H9 (cell line): ENCODE data around the gene PALM2AKAP2. TPM values are rescaled to one million over a fixed set of nuclear protein-coding genes. Genes with fewer than 3 reads are reported as not detected.
A peak's percentile ranks its signal among the peaks of the same experiment; 100 is the strongest.

Experiments used
- DNase-seq: peaks from one replicate; pipeline ENCODE4 v3.0.0-alpha.2; 2017
- H2AFZ ChIP-seq: one replicate; pipeline ENCODE4 v1.6.1; 2013; ENCODE audit warnings: mild to moderate bottlenecking, low read length, control low read depth, moderate library complexity
- H2AK5ac ChIP-seq: 2 replicates; pipeline ENCODE4 v1.6.1; 2013; ENCODE audit warnings: low read length, control low read depth, mixed read lengths; ENCODE audit not compliant: insufficient read length
- H2BK120ac ChIP-seq: one replicate; pipeline ENCODE4 v1.6.1; 2013; ENCODE audit warnings: low read depth, mild to moderate bottlenecking, low read length, control low read depth, inconsistent platforms; ENCODE audit not compliant: poor library complexity, severe bottlenecking
- H2BK12ac ChIP-seq: 2 replicates; pipeline ENCODE4 v1.6.1; 2013; ENCODE audit warnings: low read length, control low read depth, mixed read lengths, low read depth; ENCODE audit not compliant: insufficient read length
- H2BK15ac ChIP-seq: 2 replicates; pipeline ENCODE4 v1.6.1; 2013; ENCODE audit warnings: low read depth, low read length, control low read depth
- H2BK20ac ChIP-seq: one replicate; pipeline ENCODE4 v1.6.1; 2013; ENCODE audit warnings: low read depth, mild to moderate bottlenecking, low read length, control low read depth, inconsistent platforms; ENCODE audit not compliant: poor library complexity, severe bottlenecking
- H2BK5ac ChIP-seq: 2 replicates; pipeline ENCODE4 v1.6.1; 2013; ENCODE audit warnings: low read length, control low read depth, mixed read lengths; ENCODE audit not compliant: insufficient read length
- H3K14ac ChIP-seq: 2 replicates; pipeline ENCODE4 v1.6.1; 2013; ENCODE audit warnings: low read length, control low read depth; ENCODE audit not compliant: insufficient read depth
- H3K18ac ChIP-seq: 2 replicates; pipeline ENCODE4 v1.6.1; 2013; ENCODE audit warnings: low read depth, mild to moderate bottlenecking, mixed read lengths, low read length, control low read depth; ENCODE audit not compliant: insufficient read length
- H3K23ac ChIP-seq: 2 replicates; pipeline ENCODE4 v1.6.1; 2013; ENCODE audit warnings: low read length, control low read depth, mixed read lengths, low read depth; ENCODE audit not compliant: insufficient read length
- H3K23me2 ChIP-seq: 2 replicates; pipeline ENCODE4 v1.6.1; 2013; ENCODE audit warnings: low read depth, mild to moderate bottlenecking, mixed read lengths, low read length, control low read depth; ENCODE audit not compliant: insufficient read length, poor library complexity, severe bottlenecking
- H3K27ac ChIP-seq: 2 replicates; pipeline ENCODE4 v1.5.1; 2013; ENCODE audit warnings: low read length, control low read depth, mixed read lengths, low read depth; ENCODE audit not compliant: insufficient read length
- H3K27me3 ChIP-seq: 2 replicates; pipeline ENCODE4 v1.6.1; 2013; ENCODE audit warnings: low read length, control low read depth, inconsistent platforms; ENCODE audit not compliant: insufficient read depth
- H3K4ac ChIP-seq: 2 replicates; pipeline ENCODE4 v1.6.1; 2013; ENCODE audit warnings: low read depth, mild to moderate bottlenecking, control low read depth, inconsistent platforms, low read length, moderate library complexity
- H3K4me1 ChIP-seq: 2 replicates; pipeline ENCODE4 v1.6.1; 2013; ENCODE audit warnings: low read length, control low read depth, inconsistent platforms; ENCODE audit not compliant: insufficient read depth
- H3K4me2 ChIP-seq: 2 replicates; pipeline ENCODE4 v1.6.1; 2013; ENCODE audit warnings: low read length, control low read depth, mixed read lengths; ENCODE audit not compliant: insufficient read length, insufficient read depth
- H3K56ac ChIP-seq: 2 replicates; pipeline ENCODE4 v1.6.1; 2013; ENCODE audit warnings: low read depth, mild to moderate bottlenecking, mixed read lengths, low read length, control low read depth; ENCODE audit not compliant: insufficient read length
- H3K79me1 ChIP-seq: 2 replicates; pipeline ENCODE4 v1.6.1; 2013; ENCODE audit warnings: low read depth, mild to moderate bottlenecking, moderate library complexity, low read length, control low read depth, inconsistent platforms; ENCODE audit not compliant: insufficient read depth, poor library complexity, severe bottlenecking
- H3K79me2 ChIP-seq: 2 replicates; pipeline ENCODE4 v1.6.1; 2013; ENCODE audit warnings: low read length, control low read depth, inconsistent platforms; ENCODE audit not compliant: insufficient read depth
- H3K9ac ChIP-seq: 2 replicates; pipeline ENCODE4 v1.6.1; 2013; ENCODE audit warnings: low read length, control low read depth, mixed read lengths; ENCODE audit not compliant: insufficient read length; ENCODE audit errors: extremely low read depth
- H3K9me3 ChIP-seq: one replicate; pipeline ENCODE4 v1.6.1; 2013; ENCODE audit warnings: low read depth, low read length, inconsistent platforms; ENCODE audit not compliant: control insufficient read depth
- H3T11ph ChIP-seq: one replicate; pipeline ENCODE4 v1.6.1; 2013; ENCODE audit warnings: mild to moderate bottlenecking, low read length, control low read depth, inconsistent platforms
- H4K20me1 ChIP-seq: one replicate; pipeline ENCODE4 v1.6.1; 2013; ENCODE audit not compliant: control insufficient read depth, insufficient read length, insufficient read depth
- H4K5ac ChIP-seq: 2 replicates; pipeline ENCODE4 v1.6.1; 2013; ENCODE audit warnings: low read depth, mild to moderate bottlenecking, mixed read lengths, low read length, control low read depth; ENCODE audit not compliant: insufficient read length
- H4K8ac ChIP-seq: replicated peaks from 2 replicates; pipeline ENCODE4 v1.6.1; 2013; ENCODE audit warnings: low read length, control low read depth, mixed read lengths, low read depth; ENCODE audit not compliant: insufficient read length
- H4K91ac ChIP-seq: 2 replicates; pipeline ENCODE4 v1.6.1; 2013; ENCODE audit warnings: low read depth, mild to moderate bottlenecking, moderate library complexity, mixed read lengths, low read length, control low read depth; ENCODE audit not compliant: insufficient read length
- H3K27ac Mint-ChIP-seq, 3 experiments: 2 replicates in 2 of 3; 3 replicates in 1 of 3; pipeline ENCODE4 v1.8.0; 2020 to 2021; ENCODE audit warnings: mixed read lengths in 3 of 3, mild to moderate bottlenecking in 1 of 3, moderate library complexity in 1 of 3
- H3K27me3 Mint-ChIP-seq: 2 replicates; pipeline ENCODE4 v1.8.0; 2021; ENCODE audit warnings: low read depth, mild to moderate bottlenecking, moderate library complexity, mixed read lengths
- H3K36me3 Mint-ChIP-seq, 3 experiments: 2 replicates in 2 of 3; 3 replicates in 1 of 3; pipeline ENCODE4 v1.8.0; 2020 to 2021; ENCODE audit warnings: low read depth in 3 of 3, mixed read lengths in 3 of 3; ENCODE audit not compliant: insufficient read depth in 1 of 3
- H3K4me1 Mint-ChIP-seq, 2 experiments: 2 replicates each; pipeline ENCODE4 v1.8.0; 2020; ENCODE audit warnings: mixed read lengths in 2 of 2
- H3K4me3 Mint-ChIP-seq, 2 experiments: 2 replicates in 1 of 2; 3 replicates in 1 of 2; pipeline ENCODE4 v1.8.0; 2020 to 2021; ENCODE audit warnings: mild to moderate bottlenecking in 2 of 2, mixed read lengths in 2 of 2, moderate library complexity in 1 of 2
- H3K9me3 Mint-ChIP-seq, 2 experiments: 2 replicates in 1 of 2; 3 replicates in 1 of 2; pipeline ENCODE4 v1.8.0; 2020; ENCODE audit warnings: mild to moderate bottlenecking in 2 of 2, mixed read lengths in 2 of 2, moderate library complexity in 1 of 2
- WGBS: extraction: QIAGEN DNeasy Blood & Tissue Kit; methylation state at CpG from one replicate; pipeline ENCODE4 v1.1.7; 2013; ENCODE audit warnings: missing lambda C conversion rate, low lambda C conversion rate, mixed read lengths; ENCODE audit not compliant: insufficient read length; ENCODE audit errors: extremely low coverage; 5-methylcytosine and 5-hydroxymethylcytosine counted together
- total RNA-seq: library from RNA; stranded (reverse); gene quantifications from 2 replicates; pipeline ENCODE4 v1.2.1, GENCODE V29; 2021
- TF ChIP-seq, protein P1 (sequence below): fragments of 200-600 bp; sonication (generic); conservative IDR thresholded peaks from 3 replicates; pipeline ENCODE4 v1.8.0; 2021; ENCODE audit warnings: antibody characterized with exemption, mild to moderate bottlenecking

PALM2AKAP2 gene
- total RNA-seq, 1 experiment from 2014 or later, result 3.6 TPM

DNA sequence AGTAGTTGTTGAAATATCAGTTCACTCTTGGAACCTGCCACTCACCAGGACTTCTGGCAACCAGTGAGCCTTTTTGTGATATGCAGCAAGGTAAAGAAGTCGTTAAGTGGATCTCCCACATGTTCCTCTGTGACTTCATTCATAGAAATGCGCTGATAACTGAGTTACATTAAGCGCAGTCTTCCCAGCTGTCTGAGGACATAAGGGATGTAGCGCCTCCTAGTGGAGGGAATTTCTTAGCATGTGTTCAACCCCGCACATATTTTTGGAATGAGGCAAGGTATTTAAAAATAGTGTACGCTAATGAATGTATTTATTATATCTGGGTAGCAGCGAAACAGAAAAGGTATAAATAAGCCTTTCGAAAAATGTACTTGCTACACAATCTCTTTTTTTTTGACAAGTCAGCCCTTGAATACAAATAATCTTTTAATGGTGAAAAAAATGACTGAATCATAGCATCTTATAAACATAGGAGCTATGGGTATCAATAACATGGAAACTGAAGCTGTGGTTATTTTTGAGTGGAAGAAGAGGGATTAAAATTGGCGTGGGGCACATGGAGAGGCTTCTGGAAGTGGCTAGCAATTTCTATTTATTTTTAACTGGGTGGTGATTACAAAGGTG lies 38.0 kb downstream of the PALM2AKAP2 start:
- Histone ChIP-seq H4K91ac (no peak overlapping the region), H4K20me1 (no peaks in the 10 kb centered on the region), H3K23me2 (no peaks in the 10 kb centered on the region), H2BK12ac (no peak overlapping the region), H3K27me3 (no peaks in the 10 kb centered on the region), H3K18ac (peak overlapping the region; percentile 45), H4K5ac (no peak overlapping the region), H2BK15ac (no peak overlapping the region), H4K8ac (no peak overlapping the region), H3K4me1 (peaks cover 4% of the 10 kb centered on the region; the same call in 1 of the 2 replicates), H3K23ac (no peak overlapping the region), H2BK5ac (no peak overlapping the region), H3K79me2 (no peaks in the 10 kb centered on the region), H2AFZ (no peak overlapping the region), H3K4me2 (no peak overlapping the region), H3K4ac (no peak overlapping the region), H3K14ac (no peak overlapping the region), H3K27ac (no peak overlapping the region), H2AK5ac (no peak overlapping the region), H3K79me1 (no peaks in the 10 kb centered on the region), H2BK120ac (no peak overlapping the region), H2BK20ac (no peak overlapping the region), H3K9me3 (no peaks in the 10 kb centered on the region), H3K56ac (no peak overlapping the region), H3K9ac (no peak overlapping the region), H3T11ph (no peak overlapping the region)
- Mint-ChIP-seq H3K4me3 (no peak overlapping the region), H3K27me3 (no peaks in the 10 kb centered on the region), H3K36me3 (no peaks in the 10 kb centered on the region), H3K27ac (no peak overlapping the region; a peak in 1 of 7 replicates), H3K9me3 (no peaks in the 10 kb centered on the region), H3K4me1 (peaks cover 7 to 18% of the 10 kb centered on the region in 2 experiments)
- TF ChIP-seq, protein P1, sequence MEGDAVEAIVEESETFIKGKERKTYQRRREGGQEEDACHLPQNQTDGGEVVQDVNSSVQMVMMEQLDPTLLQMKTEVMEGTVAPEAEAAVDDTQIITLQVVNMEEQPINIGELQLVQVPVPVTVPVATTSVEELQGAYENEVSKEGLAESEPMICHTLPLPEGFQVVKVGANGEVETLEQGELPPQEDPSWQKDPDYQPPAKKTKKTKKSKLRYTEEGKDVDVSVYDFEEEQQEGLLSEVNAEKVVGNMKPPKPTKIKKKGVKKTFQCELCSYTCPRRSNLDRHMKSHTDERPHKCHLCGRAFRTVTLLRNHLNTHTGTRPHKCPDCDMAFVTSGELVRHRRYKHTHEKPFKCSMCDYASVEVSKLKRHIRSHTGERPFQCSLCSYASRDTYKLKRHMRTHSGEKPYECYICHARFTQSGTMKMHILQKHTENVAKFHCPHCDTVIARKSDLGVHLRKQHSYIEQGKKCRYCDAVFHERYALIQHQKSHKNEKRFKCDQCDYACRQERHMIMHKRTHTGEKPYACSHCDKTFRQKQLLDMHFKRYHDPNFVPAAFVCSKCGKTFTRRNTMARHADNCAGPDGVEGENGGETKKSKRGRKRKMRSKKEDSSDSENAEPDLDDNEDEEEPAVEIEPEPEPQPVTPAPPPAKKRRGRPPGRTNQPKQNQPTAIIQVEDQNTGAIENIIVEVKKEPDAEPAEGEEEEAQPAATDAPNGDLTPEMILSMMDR, result peak; percentile 93
- no CpG with 5 or more reads among the region's 9 CpGs for WGBS
- DNase-seq, result peak; percentile 58
